ENCODE data around the gene BCL2L2.

The BCL2L2 gene

DNA sequence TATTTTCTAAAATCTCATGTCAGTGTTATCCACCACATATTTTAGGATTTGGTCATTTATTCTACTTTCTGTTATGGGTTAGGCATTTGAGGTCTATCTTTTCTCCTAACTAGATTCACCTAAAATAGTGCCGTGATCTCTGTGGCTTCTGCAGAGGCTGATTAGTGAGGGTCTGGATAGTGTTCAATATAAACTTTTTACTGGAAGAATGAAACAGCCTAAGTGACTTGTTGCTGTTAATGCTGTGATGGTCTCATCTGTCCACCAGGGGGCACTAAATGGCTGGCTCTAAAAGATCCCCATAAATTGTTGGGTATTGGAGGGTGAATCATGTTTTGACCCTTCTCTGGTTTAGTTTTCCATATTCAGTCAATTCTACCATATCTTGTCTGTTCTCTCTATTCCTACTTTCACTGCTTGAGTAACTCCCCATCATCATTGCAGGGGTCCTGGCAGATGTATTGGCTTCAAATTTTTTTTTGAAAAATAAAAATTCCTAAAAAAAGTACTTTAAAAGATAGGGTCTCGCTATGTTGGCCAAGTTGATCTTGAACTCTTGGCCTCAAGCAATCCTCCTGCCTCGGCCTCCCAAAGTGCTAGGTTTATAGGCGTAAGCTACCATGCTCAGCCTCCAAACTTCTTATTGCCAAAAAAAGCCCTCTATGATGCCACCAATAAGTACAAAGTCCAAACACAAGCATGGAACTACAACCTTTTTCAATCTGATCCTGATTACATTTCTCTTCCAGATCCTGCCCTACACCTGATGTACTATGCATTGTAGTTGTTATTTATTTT, 21.5 kb downstream of the BCL2L2 start:
- peak; percentile 84 for DNase-seq (ENCODE audit: extremely low spot score)
- ChIA-PET CTCF (interaction anchor here (1.0 to 4.8 kb wide), 12 partner anchors 7 to 277 kb away, joined by 3 to 54 read pairs (median 4); partner anchors contain the start of genes CMTM5, PABPN1 and PPP1R3E), POLR2A (no interaction called here)
- TF ChIP-seq, protein P1, sequence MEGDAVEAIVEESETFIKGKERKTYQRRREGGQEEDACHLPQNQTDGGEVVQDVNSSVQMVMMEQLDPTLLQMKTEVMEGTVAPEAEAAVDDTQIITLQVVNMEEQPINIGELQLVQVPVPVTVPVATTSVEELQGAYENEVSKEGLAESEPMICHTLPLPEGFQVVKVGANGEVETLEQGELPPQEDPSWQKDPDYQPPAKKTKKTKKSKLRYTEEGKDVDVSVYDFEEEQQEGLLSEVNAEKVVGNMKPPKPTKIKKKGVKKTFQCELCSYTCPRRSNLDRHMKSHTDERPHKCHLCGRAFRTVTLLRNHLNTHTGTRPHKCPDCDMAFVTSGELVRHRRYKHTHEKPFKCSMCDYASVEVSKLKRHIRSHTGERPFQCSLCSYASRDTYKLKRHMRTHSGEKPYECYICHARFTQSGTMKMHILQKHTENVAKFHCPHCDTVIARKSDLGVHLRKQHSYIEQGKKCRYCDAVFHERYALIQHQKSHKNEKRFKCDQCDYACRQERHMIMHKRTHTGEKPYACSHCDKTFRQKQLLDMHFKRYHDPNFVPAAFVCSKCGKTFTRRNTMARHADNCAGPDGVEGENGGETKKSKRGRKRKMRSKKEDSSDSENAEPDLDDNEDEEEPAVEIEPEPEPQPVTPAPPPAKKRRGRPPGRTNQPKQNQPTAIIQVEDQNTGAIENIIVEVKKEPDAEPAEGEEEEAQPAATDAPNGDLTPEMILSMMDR (IDR thresholded peaks at IDR 0.05; ENCODE audit: control extremely low read depth, extremely low read depth, low read depth, missing control alignments), result peak; percentile 76

DNA sequence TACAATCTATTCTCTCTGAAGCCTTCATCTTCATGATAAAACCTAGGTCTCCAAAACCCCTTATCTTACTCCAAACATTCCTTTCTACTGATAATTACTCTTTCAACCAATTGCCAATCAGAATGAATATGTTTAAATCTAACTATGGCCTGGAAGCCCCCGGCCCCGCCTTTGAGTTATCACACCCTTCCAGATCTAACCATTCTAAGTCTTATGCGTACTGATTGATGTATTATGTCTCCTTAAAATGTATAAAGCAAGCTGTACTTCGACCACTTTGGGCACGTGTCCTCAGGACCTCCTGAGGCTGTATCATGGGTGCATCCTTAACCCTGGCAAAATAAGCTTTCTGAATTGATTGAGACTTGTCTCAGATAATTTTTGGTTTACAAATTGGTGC, 29.0 kb downstream of the BCL2L2 start:
- no peak for DNase-seq (ENCODE audit: extremely low spot score)
- TF ChIP-seq, protein P1 (IDR thresholded peaks at IDR 0.05; ENCODE audit: control extremely low read depth, extremely low read depth, low read depth, missing control alignments), result no peak
- ChIA-PET CTCF (interaction anchor here (1.1 to 3.2 kb wide), 6 partner anchors 9 to 267 kb away, joined by 3 to 10 read pairs (median 6); no protein-coding TSS in a partner anchor), POLR2A (interaction anchor here (1.3 kb wide), 1 partner anchor 9 kb away, joined by 3 read pairs; no protein-coding TSS in a partner anchor)

- ChIA-PET CTCF (interaction anchor here (1.0 to 1.7 kb wide), 4 partner anchors 8 to 107 kb away, joined by 3 to 7 read pairs (median 3); no protein-coding TSS in a partner anchor), POLR2A (no interaction called here)
- DNase-seq (ENCODE audit: extremely low spot score), result no peak
- TF ChIP-seq, protein P1 (IDR thresholded peaks at IDR 0.05; ENCODE audit: control extremely low read depth, extremely low read depth, low read depth, missing control alignments), result no peak
Observed at GRCh38 chr14:23339506-23340268, 33.1 kb downstream of the BCL2L2 start.

GRCh38 chr14:23344481-23344880, 37.8 kb downstream of the BCL2L2 start:
- no peak for DNase-seq (ENCODE audit: extremely low spot score)
- TF ChIP-seq, protein P1 (IDR thresholded peaks at IDR 0.05; ENCODE audit: control extremely low read depth, extremely low read depth, low read depth, missing control alignments), result no peak
- ChIA-PET POLR2A (no interaction called here), CTCF (interaction anchor here (0.9 to 1.8 kb wide), 3 partner anchors 8 to 36 kb away, joined by 3 to 9 read pairs (median 3); no protein-coding TSS in a partner anchor)

DNA sequence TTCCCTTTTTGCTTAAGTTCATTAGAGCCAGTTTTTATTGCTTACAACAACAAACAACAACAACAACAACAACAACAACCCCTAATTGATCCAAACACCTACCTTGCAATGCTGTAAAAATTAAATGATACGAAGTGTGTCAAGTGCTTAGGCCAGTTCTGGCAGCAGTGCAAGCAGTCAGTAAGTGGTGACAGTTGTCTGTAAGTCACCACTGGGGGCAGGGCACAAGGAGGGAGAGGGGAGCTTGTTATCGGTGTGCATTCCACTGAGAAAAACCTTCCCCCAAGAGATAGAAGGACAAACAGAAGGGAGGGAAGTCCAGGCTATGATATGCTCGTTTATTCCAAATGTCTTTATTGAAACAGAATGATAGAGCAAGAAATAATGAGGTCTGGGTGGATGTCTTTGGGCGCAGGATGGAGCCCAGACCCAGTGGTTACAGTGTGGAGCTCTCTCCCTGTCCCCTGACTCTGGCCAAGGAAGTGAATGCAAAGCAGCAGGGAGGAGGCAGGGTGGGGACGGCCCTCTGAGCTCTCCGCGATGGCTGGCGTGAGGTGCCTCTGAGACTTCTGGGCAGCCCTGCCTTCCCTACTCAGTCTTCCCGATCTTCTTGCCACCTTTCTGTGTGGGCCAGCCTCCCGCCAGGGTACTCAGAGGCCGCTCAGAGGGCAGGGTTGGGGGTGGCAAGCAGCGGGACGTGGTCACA, 39.5 kb downstream of the BCL2L2 start:
- no peak for DNase-seq (ENCODE audit: extremely low spot score)
- TF ChIP-seq, protein P1 (IDR thresholded peaks at IDR 0.05; ENCODE audit: control extremely low read depth, extremely low read depth, low read depth, missing control alignments), result no peak
- ChIA-PET CTCF (interaction anchor here (1.6 to 2.0 kb wide), 5 partner anchors 14 to 226 kb away, joined by 3 to 9 read pairs (median 4); no protein-coding TSS in a partner anchor), POLR2A (no interaction called here)

Data from GM10248 (cell line).